NCI-H748 (cell line): ENCODE measurements around the gene POC1B.
"Not testable (repeated sequence)": the region's sequence is repeated elsewhere in the genome, so short reads cannot be mapped to it uniquely, and the experiment has no call there.

ENCODE experiments used
- DNase-seq: peaks from one replicate; lab custom pipeline; 2025; ENCODE audit not compliant: unreplicated experiment; lab: John Stamatoyannopoulos, UW

The POC1B gene

GRCh38 chr12:89468017-89468416, 57.8 kb downstream of the POC1B start:
- DNase-seq: no peak

GRCh38 chr12:89464974-89465592, 60.8 kb downstream of the POC1B start:
- DNase-seq: no peak

GRCh38 chr12:89461649-89462612, 63.9 kb downstream of the POC1B start:
- DNase-seq: peak; percentile 71

- no peak for DNase-seq
Observed at GRCh38 chr12:89461190-89461589, 64.7 kb downstream of the POC1B start.

GRCh38 chr12:89459279-89459678, 66.6 kb downstream of the POC1B start:
- not testable (repeated sequence) for DNase-seq

- no peak for DNase-seq
Observed at GRCh38 chr12:89456565-89456964, 69.3 kb downstream of the POC1B start.

GRCh38 chr12:89454080-89454848, 71.6 kb downstream of the POC1B start:
- no peak for DNase-seq

- DNase-seq: no peak
Observed at GRCh38 chr12:89453121-89453978, 72.5 kb downstream of the POC1B start.

- DNase-seq: no peak
Observed at GRCh38 chr12:89451841-89452251, 74.0 kb downstream of the POC1B start.

GRCh38 chr12:89450907-89451306, 74.9 kb downstream of the POC1B start:
- no peak for DNase-seq

GRCh38 chr12:89448951-89449371, 76.9 kb downstream of the POC1B start:
- no peak for DNase-seq

- DNase-seq: no peak
Observed at GRCh38 chr12:89448526-89448925, 77.3 kb downstream of the POC1B start.

GRCh38 chr12:89439941-89440340, 85.9 kb downstream of the POC1B start:
- DNase-seq: no peak

- no peak for DNase-seq
Observed at GRCh38 chr12:89437231-89437630, 88.6 kb downstream of the POC1B start.

- no peak for DNase-seq
Observed at GRCh38 chr12:89436062-89436461, 89.8 kb downstream of the POC1B start.

GRCh38 chr12:89433634-89434033, 92.2 kb downstream of the POC1B start:
- no peak for DNase-seq

- DNase-seq: no peak
Observed at GRCh38 chr12:89432396-89432795, 93.5 kb downstream of the POC1B start.

- DNase-seq: no peak
Observed at GRCh38 chr12:89429528-89429927, 96.3 kb downstream of the POC1B start.

- DNase-seq: no peak
Observed at GRCh38 chr12:89427508-89428156, 98.2 kb downstream of the POC1B start.

- DNase-seq: no peak
Observed at GRCh38 chr12:89424846-89425245, 101.0 kb downstream of the POC1B start.
